HG03280 (cell line): ENCODE data around the gene YKT6.
"Not testable (repeated sequence)": the region's sequence is repeated elsewhere in the genome, so short reads cannot be mapped to it uniquely, and the experiment has no call there.

Source experiments
- ATAC-seq: cut with Tn5 transposase; IDR thresholded peaks from one replicate; pipeline ENCODE4 v1.9.1; 2021; ENCODE audit warnings: mild to moderate bottlenecking, moderate library complexity; ENCODE audit not compliant: unreplicated experiment

The YKT6 gene

GRCh38 chr7:44191171-44191570 lies 9.6 kb upstream of the YKT6 start:
- ATAC-seq: no peak

DNA sequence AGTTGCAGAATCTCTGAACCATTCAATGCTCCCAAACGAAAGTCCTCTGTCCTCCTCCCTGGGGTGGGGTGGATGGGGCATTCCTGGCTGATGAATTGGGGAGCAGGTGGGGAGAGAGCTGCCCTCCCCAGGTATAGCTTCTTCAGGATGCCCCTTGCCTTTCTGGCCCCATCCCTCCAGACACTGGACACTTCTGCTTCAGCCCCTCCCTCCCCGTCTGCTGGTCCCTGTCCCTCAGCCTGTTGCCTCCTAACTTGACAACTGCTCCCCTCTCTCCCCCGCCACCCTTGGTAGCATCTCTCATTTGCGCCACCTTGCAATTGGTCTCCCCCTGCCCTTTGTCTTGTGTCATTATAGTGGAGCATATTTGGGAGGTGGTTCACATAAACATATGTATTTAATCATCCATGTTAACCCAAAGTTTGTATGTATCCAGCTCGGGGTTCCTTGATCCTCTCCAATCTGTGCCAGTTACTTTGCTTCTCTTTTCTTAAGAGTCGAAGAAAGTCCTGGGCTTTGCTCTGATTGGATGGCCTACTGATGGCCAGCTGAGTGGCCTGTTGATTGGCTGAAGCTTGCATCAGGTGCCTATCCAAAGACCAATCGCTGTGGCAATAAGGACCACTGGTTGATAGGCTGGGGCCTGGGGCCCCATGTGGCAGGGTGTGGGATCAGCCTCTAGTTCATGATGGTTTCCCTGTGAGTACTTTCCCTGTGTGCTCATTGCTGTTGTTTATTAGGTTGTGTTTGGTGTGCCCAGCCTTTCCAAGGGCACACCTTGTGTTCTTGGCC lies 7.6 kb upstream of the YKT6 start:
- no peak for ATAC-seq

DNA sequence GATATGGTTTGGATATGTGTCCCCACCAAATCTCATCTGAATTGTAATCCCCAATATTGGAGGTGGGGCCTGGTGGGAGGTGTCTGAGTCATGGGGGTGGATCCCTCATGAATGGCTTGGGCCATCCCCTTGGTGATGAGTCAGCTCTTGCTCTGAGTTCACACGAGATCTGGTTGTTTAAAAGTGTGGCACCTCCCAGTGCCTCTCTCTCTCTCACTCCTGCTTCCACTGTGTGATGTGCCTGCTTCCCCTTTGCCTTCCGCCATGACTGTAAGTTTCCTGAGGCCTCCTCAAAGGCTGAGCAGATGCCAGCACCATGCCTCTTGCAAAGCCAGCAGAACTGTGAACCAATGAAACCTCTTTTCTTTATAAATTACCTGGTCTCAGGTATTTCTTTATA lies 6.7 kb upstream of the YKT6 start:
- no peak for ATAC-seq

- no peak for ATAC-seq
Observed at GRCh38 chr7:44194562-44195145, 6.1 kb upstream of the YKT6 start.

DNA sequence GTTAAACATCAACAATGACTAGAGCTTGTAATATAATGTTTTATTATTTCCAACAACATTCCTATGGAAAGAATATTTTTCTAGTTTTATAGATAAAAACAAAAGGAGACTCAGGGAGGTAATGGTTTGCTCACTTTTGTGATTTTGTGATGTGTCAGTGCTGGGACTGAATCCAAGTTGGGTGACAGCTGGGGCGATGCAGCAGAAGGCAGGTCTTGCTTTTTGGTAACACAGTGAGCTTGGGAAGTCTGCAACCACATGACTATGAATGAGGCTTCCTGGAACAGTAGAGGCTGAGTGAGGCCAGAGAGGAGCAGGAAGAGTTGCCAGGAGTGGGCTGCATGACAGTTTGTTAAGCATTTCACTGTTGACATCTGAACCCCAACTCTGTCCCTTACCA lies 4.9 kb upstream of the YKT6 start:
- no peak for ATAC-seq

GRCh38 chr7:44196450-44196872 lies 4.3 kb upstream of the YKT6 start:
- no peak for ATAC-seq

- no peak for ATAC-seq
Observed at GRCh38 chr7:44197474-44197873, 3.3 kb upstream of the YKT6 start.

- not testable (repeated sequence) for ATAC-seq
Observed at GRCh38 chr7:44200163-44200562, 615 bp upstream of the YKT6 start.

GRCh38 chr7:44201813-44202212 lies 1.0 kb downstream of the YKT6 start:
- no peak for ATAC-seq

DNA sequence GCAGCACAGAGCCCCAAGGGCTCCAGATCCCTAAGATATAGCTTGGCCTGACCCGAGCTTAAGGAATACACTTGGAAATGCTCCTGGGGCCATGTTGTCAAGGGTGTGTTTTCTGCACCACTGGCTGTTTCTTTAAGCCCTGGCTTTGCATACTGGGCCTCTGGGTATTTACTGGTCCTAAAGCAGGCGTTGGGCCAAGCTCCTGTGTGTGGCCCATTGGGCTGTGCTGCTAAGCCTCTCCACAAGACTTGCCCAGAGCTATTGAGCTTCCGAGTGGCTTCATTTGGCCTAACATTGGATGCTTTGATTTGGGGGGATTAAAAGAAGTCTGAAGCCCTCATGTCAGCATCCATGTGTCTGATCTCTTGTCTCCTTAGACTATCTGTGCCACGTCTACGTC lies 5.2 kb downstream of the YKT6 start:
- no peak for ATAC-seq

GRCh38 chr7:44208085-44208484 lies 7.3 kb downstream of the YKT6 start:
- ATAC-seq: no peak

GRCh38 chr7:44210107-44210506 lies 9.3 kb downstream of the YKT6 start:
- ATAC-seq: no peak

GRCh38 chr7:44211126-44211675 lies 10.4 kb downstream of the YKT6 start:
- ATAC-seq: no peak

GRCh38 chr7:44212018-44212417 lies 11.2 kb downstream of the YKT6 start:
- no peak for ATAC-seq

- ATAC-seq: no peak
Observed at GRCh38 chr7:44212581-44213184, 11.9 kb downstream of the YKT6 start.

DNA sequence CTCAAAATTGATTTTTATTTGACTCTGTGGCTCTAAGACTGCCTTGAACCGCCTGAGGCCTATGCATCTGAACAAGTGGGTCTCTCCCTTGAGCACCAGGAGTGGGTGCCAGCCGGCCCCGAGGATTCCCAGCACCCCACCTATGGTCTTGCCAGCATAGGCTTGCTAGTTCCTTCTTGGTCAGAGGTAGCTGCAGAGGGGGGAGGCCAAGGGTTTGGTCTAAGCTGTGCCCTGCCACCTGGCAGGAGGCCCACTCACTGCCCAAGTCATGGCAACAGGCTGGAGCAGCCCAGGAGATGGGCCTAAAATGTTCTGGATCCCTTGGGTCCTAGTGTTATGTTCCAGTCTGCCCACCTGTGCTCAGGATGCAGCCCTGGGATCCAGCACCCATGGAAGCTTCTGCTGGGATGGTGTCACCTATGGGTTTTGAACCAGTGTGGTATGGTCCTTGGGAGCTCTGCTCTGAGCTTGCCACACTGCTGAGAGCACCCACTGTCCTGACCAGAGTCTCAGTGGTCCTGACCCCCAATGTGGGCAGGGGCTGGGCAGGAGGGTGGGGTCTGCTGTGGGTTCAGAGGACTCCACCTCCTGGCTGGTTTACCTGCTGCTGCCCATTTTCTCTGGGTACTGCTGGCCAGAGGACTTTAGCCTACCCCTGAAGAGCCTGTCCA lies 12.6 kb downstream of the YKT6 start:
- ATAC-seq: no peak

DNA sequence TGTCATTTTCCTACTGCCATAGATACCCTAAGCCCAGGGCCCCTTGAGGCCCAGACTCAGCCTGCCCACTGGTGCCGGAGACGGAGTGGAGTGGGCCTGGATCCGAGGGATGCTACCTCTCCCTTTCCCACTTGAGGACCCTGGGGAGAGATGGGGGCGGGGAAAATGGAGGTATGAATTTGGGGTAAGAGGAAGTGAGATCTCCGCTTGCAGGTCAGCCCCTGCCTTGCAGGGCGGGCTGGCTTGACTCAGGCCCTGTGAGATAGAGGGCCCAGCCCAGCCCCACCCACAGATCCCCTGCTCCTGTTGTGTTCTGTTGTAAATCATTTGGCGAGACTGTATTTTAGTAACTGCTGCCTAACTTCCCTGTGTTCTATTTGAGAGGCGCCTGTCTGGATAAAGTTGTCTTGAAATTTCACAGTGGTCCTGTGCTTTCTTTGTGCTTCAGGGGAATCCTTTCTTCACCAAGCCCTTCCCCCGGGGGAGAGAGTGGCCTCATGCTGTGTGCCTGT lies 13.2 kb downstream of the YKT6 start:
- no peak for ATAC-seq

- no peak for ATAC-seq
Observed at GRCh38 chr7:44215531-44215930, 14.8 kb downstream of the YKT6 start.

DNA sequence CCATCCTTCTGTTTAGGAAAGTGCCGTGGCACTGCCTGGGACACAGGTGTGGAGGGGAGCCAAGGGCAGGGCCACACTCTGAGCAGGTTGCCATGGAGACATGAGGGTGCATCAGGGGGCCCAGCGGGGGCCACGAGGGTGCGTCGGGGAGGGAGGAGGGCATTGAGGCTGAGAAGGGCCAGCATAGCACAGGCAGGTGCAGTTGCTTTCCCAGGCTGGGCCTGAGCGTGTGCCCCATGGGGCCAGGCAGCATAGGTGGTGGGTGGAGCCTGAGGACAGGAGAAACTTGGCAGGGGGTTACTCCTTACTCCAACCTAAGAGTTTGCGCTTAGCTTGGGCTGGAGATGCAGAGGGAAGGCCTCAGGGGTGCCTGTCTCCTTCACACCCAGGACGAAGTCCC lies 15.2 kb downstream of the YKT6 start:
- ATAC-seq: no peak

DNA sequence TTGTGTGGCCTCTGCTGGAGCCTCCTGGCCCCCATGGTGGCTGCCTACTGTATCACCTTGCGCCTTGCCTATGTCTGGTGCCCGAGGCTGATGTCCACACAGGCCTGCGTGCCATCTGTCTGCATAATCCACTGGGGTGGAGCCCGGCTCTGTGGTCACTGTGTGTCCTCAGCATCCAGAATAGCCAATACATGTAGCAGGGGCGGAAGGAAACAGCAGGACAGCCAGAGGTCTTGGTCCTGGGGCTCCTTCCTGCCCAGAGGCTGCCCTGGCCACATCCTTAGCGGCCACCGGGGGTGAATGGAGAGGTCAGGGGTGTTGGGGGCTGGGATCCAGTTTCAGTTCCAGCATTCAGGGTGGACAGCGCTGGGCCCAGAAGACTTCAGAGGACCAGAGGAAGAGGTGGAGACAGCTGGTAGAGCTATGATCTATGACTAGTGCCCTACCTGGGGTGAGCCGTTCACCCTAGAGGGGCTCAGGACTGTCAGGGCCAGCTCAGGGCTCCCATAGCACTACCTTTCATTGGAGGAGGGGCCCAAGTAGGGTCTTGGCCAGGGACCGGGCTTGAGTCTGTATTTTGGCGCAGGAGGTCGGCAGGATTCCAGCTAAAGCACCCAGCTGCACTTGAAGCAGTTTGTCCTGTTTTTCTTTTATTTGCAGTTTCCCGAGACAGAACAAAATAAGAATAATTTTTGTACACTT lies 15.9 kb downstream of the YKT6 start:
- ATAC-seq: no peak
